Ureter (tissue), 1 donor: ENCODE results near the gene ADAMTS1. TPM values are rescaled to one million over a fixed set of nuclear protein-coding genes. Genes with fewer than 3 reads are reported as not detected.

Experiments
- total RNA-seq: library from RNA; stranded (reverse); gene quantifications from one replicate; pipeline ENCODE4 v1.2.4, GENCODE V29; 2023
- donor health status: DM: yes; HTN: yes; CAD: no.

Gene ADAMTS1
- total RNA-seq, 1 donor from 2014 or later = 145 TPM

Other genes with a start within 250 kb of the ADAMTS1 start
- gene ADAMTS5, start 121.7 kb upstream of the ADAMTS1 start, total RNA-seq = 10.3 TPM